Stomach smooth muscle (tissue), 2 donors: Measurements from ENCODE around the gene ICAM1.

ENCODE experiments used
- H3K27ac ChIP-seq: one replicate; pipeline ENCODE4 v1.7.0; 2013; ENCODE audit warnings: mild to moderate bottlenecking, low read length, inconsistent platforms
- H3K27me3 ChIP-seq, 2 donors: one replicate each; pipeline ENCODE4 v1.7.0; 2013; ENCODE audit warnings: low read length in 2 of 2; ENCODE audit not compliant: insufficient read depth in 2 of 2, control insufficient read depth in 1 of 2
- H3K36me3 ChIP-seq, 2 donors: one replicate each; pipeline ENCODE4 v1.7.0; 2013; ENCODE audit warnings: low read length in 2 of 2; ENCODE audit not compliant: control insufficient read depth in 2 of 2, insufficient read depth in 2 of 2
- H3K4me1 ChIP-seq: one replicate; pipeline ENCODE4 v1.7.0; 2013; ENCODE audit warnings: low read length; ENCODE audit not compliant: control insufficient read depth, insufficient read depth
- H3K4me3 ChIP-seq, 2 donors: one replicate each; pipeline ENCODE4 v1.7.0; 2013; ENCODE audit warnings: low read length in 2 of 2
- H3K9ac ChIP-seq, 2 donors: one replicate each; pipeline ENCODE4 v1.7.0; 2013; ENCODE audit warnings: low read length in 2 of 2, mild to moderate bottlenecking in 1 of 2
- H3K9me3 ChIP-seq, 2 donors: one replicate each; pipeline ENCODE4 v1.7.0; 2013; ENCODE audit warnings: low read length in 2 of 2; ENCODE audit not compliant: control insufficient read depth in 2 of 2
- donor health status: healthy.
- donor health status: Pancreatic carcinoma.

Gene ICAM1, protein sequence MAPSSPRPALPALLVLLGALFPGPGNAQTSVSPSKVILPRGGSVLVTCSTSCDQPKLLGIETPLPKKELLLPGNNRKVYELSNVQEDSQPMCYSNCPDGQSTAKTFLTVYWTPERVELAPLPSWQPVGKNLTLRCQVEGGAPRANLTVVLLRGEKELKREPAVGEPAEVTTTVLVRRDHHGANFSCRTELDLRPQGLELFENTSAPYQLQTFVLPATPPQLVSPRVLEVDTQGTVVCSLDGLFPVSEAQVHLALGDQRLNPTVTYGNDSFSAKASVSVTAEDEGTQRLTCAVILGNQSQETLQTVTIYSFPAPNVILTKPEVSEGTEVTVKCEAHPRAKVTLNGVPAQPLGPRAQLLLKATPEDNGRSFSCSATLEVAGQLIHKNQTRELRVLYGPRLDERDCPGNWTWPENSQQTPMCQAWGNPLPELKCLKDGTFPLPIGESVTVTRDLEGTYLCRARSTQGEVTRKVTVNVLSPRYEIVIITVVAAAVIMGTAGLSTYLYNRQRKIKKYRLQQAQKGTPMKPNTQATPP

DNA sequence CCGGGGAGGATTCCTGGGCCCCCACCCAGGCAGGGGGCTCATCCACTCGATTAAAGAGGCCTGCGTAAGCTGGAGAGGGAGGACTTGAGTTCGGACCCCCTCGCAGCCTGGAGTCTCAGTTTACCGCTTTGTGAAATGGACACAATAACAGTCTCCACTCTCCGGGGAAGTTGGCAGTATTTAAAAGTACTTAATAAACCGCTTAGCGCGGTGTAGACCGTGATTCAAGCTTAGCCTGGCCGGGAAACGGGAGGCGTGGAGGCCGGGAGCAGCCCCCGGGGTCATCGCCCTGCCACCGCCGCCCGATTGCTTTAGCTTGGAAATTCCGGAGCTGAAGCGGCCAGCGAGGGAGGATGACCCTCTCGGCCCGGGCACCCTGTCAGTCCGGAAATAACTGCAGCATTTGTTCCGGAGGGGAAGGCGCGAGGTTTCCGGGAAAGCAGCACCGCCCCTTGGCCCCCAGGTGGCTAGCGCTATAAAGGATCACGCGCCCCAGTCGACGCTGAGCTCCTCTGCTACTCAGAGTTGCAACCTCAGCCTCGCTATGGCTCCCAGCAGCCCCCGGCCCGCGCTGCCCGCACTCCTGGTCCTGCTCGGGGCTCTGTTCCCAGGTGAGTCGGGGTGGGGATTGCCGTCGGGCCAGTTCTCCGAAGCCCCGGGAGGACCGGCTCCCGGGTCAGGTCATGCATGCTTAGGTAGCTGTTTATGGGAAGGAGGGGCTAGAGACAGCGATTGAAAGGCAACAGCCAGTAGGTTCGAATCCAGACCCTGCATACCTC is at the start of gene ICAM1:
Gene ICAM1 (plus strand): TSS at position 505 of the 779 bp plus-strand sequence. CDS start 40 bp downstream, at position 545.
- Histone ChIP-seq H3K9ac (peak within 1 kb of the TSS; percentile 50 to 60), H3K36me3 (no peaks in the 10 kb centered on the region), H3K27me3 (peaks cover 18 to 27% of the 10 kb centered on the region in 2 donors), H3K27ac (peak within 1 kb of the TSS; percentile 67), H3K4me1 (peaks cover 18% of the 10 kb centered on the region), H3K9me3 (no peaks in the 10 kb centered on the region), H3K4me3 (peak within 1 kb of the TSS; percentile 54 to 65)

DNA sequence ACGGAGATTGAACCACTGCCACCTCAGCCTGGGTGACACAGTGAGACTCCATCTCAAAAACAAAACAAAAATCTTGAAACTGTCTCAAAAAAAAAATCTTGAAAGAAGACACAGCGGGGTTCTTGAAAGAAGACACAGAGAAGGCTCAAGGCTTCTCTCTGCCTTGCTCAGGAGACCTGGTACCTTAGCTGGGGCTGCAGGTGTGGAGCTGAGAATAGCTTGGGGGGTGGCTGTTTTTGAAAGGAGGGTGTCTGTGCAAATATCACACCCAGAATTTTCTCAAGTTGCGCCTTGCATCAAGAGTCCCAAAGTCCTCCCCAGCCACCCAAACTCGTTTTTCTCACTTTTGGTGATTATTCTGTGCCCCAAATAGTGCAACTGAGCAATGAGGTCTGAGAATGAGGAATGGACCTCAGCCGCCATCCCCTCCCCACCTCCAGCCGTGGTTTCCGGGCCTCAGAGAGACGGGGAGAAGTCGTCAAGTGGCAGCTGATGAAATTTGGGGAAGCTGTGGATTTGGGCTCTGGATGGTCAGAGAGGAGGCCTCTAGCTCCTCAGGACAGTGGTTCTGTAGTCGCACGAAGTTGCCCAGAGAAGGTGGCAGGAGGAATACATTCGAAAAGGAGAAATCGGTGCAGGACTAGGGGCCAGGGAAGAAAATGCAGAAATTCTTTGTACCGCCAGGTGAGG is 48.6 kb upstream of the ICAM1 start:
- Histone ChIP-seq H3K27ac (no peak overlapping the region), H3K36me3 (peaks cover 0 to 4% of the 10 kb centered on the region in 2 donors), H3K27me3 (no peaks in the 10 kb centered on the region), H3K9me3 (no peaks in the 10 kb centered on the region), H3K4me3 (no peak overlapping the region), H3K9ac (no peak overlapping the region), H3K4me1 (peaks cover 8% of the 10 kb centered on the region)

DNA sequence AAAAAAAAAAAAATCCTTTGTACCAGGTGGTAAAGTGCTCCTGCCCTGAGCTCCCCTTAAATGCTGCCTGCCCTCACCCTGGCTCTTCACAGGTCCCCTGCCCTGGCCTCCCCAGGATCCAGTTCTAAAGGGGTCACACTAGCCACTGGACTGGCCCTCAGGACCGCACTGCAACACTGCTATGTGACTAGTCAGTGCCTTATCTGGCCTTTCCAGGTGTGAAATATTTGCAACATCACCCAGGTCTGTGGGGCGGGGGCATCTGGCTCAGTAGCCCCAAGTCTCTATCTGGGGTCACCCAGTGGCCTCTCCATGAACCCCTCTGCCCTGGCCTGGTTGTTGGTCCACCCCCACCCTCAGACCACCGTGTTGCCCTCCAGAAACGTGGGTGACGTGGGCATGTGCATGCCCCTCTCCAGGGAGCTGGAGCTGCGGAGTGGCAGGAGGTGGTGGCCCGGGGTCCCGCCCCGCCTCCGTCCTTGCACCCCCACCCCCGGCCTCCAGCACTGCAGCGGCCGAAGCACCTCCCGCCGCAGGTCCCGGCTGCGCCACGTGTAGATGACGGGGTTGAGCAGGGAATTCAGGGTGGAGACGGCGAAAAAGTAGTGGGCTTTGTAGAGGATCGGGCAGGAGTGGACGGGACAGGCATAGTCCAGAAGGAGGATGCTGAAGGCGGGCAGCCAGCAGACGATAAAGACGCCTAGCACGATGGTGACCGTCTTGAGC is 47.3 kb upstream of the ICAM1 start:
- Histone ChIP-seq H3K36me3 (peaks cover 0 to 4% of the 10 kb centered on the region in 2 donors), H3K27me3 (no peaks in the 10 kb centered on the region), H3K9ac (no peak overlapping the region), H3K9me3 (no peaks in the 10 kb centered on the region), H3K27ac (no peak overlapping the region), H3K4me1 (peaks cover 8% of the 10 kb centered on the region), H3K4me3 (no peak overlapping the region)

DNA sequence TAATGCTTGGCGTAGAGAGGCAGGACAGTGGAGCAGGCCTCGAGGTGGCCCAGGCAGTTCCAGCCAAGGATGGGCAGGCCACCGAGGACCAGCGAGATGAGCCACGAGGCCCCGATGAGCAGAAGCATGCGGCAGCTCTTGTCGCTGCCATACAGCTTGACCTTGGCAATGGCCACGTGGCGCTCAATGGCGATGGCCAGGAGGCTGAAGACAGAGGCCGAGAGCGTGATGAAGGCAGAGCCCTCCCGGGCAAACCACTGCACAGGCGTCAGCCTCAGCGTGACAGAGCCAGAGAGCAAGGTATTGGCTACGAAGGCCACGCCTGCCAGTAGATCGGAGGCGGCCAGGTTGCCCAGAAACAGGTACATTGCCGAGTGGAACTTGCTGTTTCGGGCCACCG is 46.6 kb upstream of the ICAM1 start:
- Histone ChIP-seq H3K9me3 (no peaks in the 10 kb centered on the region), H3K9ac (no peak overlapping the region), H3K27ac (no peak overlapping the region), H3K36me3 (peaks cover 0 to 4% of the 10 kb centered on the region in 2 donors), H3K27me3 (no peaks in the 10 kb centered on the region), H3K4me1 (peaks cover 8% of the 10 kb centered on the region), H3K4me3 (no peak overlapping the region)

DNA sequence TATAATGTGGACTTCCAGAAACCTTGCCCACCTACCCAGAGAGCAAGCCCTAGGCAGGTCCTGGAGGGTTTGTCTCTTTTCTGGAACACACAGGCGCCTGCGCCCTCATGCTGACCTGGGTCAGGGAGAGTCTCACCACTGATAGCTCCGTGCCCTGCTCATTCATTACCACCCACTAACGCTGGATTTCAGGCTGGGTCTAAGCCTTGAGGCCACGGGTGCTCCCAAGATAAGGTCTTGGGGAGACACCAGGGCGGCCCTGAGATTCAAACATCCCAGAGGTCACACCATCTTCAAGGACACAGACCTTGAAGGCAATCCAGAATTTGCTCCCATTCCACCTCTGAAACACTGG is 44.9 kb upstream of the ICAM1 start:
- no peaks in the 10 kb centered on the region for H3K9me3 ChIP-seq
- H3K36me3 ChIP-seq, result peaks cover 0 to 4% of the 10 kb centered on the region in 2 donors
- no peaks in the 10 kb centered on the region for H3K27me3 ChIP-seq
- H3K4me1 ChIP-seq, result peaks cover 23% of the 10 kb centered on the region
- H3K4me3 ChIP-seq, result no peak overlapping the region
- no peak overlapping the region for H3K9ac ChIP-seq
- H3K27ac ChIP-seq, result peak overlapping the region; percentile 55

DNA sequence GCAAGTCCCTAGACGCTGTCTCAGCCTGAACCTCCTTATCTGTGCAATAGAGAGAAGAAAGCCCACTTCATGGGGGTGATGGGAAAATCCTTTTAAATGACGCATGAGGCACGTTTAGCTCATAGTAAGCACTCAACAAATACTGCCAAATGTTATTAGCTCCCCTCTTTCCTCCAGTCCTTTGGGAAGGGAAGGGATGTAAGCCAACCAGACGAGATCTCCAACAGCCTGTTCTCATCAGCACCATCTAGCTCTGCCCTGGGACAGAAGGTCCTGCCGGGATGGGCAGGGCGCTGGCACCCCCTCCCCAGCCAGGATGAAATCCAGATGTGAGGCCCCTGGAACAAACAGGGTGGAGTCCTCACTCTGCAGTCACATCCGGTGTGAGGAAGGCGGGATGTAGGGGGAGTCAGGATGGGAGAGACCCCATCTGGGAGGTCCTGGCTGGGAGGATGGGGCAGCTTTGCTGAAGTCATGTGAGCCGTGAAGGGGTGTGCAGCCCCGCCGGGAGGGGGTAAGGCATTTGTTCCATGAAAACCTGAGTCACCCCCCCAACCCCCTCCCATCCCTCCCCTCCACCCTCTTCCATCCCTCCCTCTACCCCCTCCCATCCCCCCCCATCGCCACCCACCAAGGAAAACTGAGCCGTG is 44.4 kb upstream of the ICAM1 start:
- Histone ChIP-seq H3K9me3 (no peaks in the 10 kb centered on the region), H3K27me3 (no peaks in the 10 kb centered on the region), H3K27ac (peak overlapping the region; percentile 55), H3K4me3 (no peak overlapping the region), H3K4me1 (peaks cover 24% of the 10 kb centered on the region), H3K9ac (no peak overlapping the region), H3K36me3 (peaks cover 0 to 4% of the 10 kb centered on the region in 2 donors)

DNA sequence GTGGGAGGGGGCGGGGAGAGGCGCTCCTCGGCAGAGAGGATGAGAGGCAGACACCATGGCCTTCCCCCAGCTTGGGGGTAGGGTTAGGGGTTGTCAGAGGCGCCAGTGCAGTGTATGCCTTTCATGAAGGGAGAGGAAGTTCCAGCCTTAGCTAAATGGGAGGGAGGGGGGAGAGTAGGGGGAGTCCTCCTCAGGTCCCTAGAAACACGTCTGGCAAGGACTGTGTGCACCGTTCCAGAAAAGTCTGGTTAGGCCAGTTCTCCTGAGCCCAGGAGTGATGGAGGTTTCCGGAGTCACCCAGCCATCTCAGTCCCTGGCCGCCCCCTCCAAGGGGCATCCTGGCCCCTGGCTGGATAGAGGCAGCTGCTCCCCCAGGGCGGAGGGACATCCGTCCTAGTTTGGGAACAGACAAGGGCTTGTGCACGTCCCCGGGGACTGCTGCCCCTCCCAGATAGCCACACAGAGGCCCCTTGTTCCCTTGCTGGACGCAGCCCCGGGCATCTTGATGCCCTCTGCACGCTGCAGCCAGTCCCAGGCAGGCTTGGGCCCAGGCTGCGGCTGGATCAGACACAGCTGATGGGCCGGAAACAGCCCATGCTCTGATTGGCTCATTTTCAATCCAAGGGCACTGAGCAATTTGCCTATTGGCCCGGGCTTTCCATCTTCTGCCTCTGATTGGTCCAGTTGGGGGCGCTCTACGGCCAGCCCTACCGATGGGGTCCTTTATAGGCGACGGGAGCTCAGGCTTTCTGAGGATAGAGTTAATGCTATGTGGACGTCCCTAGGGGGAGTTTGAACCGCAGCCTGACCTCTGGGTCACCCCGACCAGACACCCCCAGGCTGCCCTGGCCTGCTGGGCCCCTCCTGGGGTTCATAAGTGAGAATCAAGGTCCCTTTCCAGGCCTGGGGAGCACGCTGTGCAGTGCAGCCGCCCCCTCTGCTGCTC is 43.6 kb upstream of the ICAM1 start:
- Histone ChIP-seq H3K9ac (no peak overlapping the region), H3K9me3 (no peaks in the 10 kb centered on the region), H3K27ac (peak overlapping the region; percentile 55)

DNA sequence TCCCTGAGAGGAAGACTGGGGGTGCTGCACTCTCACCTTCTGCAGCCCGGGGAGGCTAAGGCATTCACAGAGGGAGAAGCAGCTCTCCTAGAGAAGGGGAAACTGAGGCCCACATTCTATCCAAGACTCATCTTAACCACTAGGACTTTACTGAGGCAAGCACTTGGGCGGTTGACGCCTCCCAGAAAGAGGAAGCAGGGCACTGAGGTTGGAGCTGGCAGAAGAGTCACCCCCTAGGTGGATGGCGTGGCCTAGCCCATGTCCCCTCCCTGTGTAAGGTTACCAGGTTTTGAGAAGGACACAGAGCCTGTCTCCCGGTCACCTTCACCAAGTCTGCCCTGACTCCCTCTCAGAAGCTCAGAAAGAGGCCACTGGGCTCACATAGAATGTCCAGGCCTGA is 42.5 kb upstream of the ICAM1 start:
- H3K9me3 ChIP-seq, result no peaks in the 10 kb centered on the region
- no peaks in the 10 kb centered on the region for H3K27me3 ChIP-seq
- H3K36me3 ChIP-seq, result peaks cover 0 to 4% of the 10 kb centered on the region in 2 donors
- no peak overlapping the region for H3K27ac ChIP-seq
- H3K4me1 ChIP-seq, result peaks cover 26% of the 10 kb centered on the region
- peak overlapping the region in 1 of 2 donors; percentile 40 for H3K4me3 ChIP-seq
- no peak overlapping the region for H3K9ac ChIP-seq

More for the DNA sequence above, 43.6 kb upstream of the ICAM1 start:
- Histone ChIP-seq H3K4me3 (peak overlapping the region; percentile 19 to 44), H3K36me3 (peaks cover 0 to 4% of the 10 kb centered on the region in 2 donors), H3K27me3 (no peaks in the 10 kb centered on the region), H3K4me1 (peaks cover 26% of the 10 kb centered on the region)

DNA sequence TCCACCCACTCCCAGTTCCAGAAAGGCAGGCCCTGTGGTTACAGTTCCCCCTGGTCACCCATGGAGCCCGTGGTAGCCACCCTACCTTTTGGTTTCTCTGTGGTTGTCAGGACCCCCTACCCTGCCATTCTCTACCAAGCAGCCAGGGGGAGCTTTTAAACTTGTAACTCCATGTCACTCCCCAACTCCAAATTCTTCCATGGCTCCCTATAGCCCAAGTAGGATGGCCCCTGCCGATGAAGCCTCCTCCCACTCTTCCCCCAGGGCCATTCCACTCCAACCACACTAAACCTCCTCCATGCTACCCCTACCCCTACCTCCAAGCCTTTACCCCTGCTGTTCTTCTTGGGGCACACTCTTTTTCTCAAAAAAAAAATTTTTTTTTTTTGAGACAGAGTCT is 42.0 kb upstream of the ICAM1 start:
- Histone ChIP-seq H3K9ac (no peak overlapping the region), H3K27me3 (no peaks in the 10 kb centered on the region), H3K36me3 (peaks cover 0 to 4% of the 10 kb centered on the region in 2 donors), H3K4me3 (peak overlapping the region in 1 of 2 donors; percentile 40), H3K4me1 (peaks cover 26% of the 10 kb centered on the region), H3K27ac (no peak overlapping the region), H3K9me3 (no peaks in the 10 kb centered on the region)
